Endothelial cell (in vitro differentiated cells): ENCODE data around the gene SLC44A5. TPM values are rescaled to one million over a fixed set of nuclear protein-coding genes. Genes with fewer than 3 reads are reported as not detected.

ENCODE experiments used
- DNase-seq: peaks from one replicate; pipeline ENCODE4 v3.0.0; 2021; ENCODE audit warnings: low spot score
- H3K27ac Mint-ChIP-seq: one replicate; pipeline ENCODE4 v1.8.0; 2021; ENCODE audit warnings: mixed read lengths, inconsistent platforms; ENCODE audit not compliant: unreplicated experiment
- H3K27me3 Mint-ChIP-seq: one replicate; pipeline ENCODE4 v1.8.0; 2021; ENCODE audit warnings: mild to moderate bottlenecking, moderate library complexity, mixed read lengths, inconsistent platforms; ENCODE audit not compliant: unreplicated experiment
- H3K36me3 Mint-ChIP-seq: one replicate; pipeline ENCODE4 v1.8.0; 2021; ENCODE audit warnings: mild to moderate bottlenecking, low read depth, mixed read lengths, inconsistent platforms; ENCODE audit not compliant: unreplicated experiment
- H3K4me1 Mint-ChIP-seq: one replicate; pipeline ENCODE4 v1.8.0; 2021; ENCODE audit warnings: mild to moderate bottlenecking, mixed read lengths, inconsistent platforms; ENCODE audit not compliant: unreplicated experiment
- H3K4me3 Mint-ChIP-seq: one replicate; pipeline ENCODE4 v1.8.0; 2021; ENCODE audit warnings: mild to moderate bottlenecking, mixed read lengths, inconsistent platforms; ENCODE audit not compliant: unreplicated experiment
- H3K9me3 Mint-ChIP-seq: one replicate; pipeline ENCODE4 v1.8.0; 2021; ENCODE audit warnings: mixed read lengths, inconsistent platforms; ENCODE audit not compliant: unreplicated experiment
- CTCF ChIP-seq: fragments of 200-600 bp; sonication (generic); IDR thresholded peaks from one replicate; pipeline ENCODE4 v1.5.0; 2021; ENCODE audit warnings: antibody characterized with exemption; ENCODE audit not compliant: unreplicated experiment
- total RNA-seq: library from RNA; stranded (reverse); fragmentation: NEBNext Ultra II Directional; extraction: Animal tissue kit (Norgen Biotek cat#: 25700); gene quantifications from one replicate; pipeline ENCODE4 v1.2.1, GENCODE V29; 2021; ENCODE audit not compliant: unreplicated experiment

SLC44A5 gene
- total RNA-seq, 1 donor from 2014 or later = 3.4 TPM

GRCh38 chr1:75528001-75528400 is 82.9 kb downstream of the SLC44A5 start:
- peaks cover 5% of the 10 kb centered on the region for H3K4me1 Mint-ChIP-seq

GRCh38 chr1:75522389-75522788 is 88.5 kb downstream of the SLC44A5 start:
- H3K36me3 Mint-ChIP-seq = no peaks in the 10 kb centered on the region
- H3K27ac Mint-ChIP-seq = no peak overlapping the region
- no peaks in the 10 kb centered on the region for H3K27me3 Mint-ChIP-seq
- TF ChIP-seq CTCF = no peak
- H3K4me1 Mint-ChIP-seq = peaks cover 12% of the 10 kb centered on the region
- no peaks in the 10 kb centered on the region for H3K9me3 Mint-ChIP-seq
- DNase-seq = no peak
- no peak overlapping the region for H3K4me3 Mint-ChIP-seq

More at GRCh38 chr1:75528001-75528400, 82.9 kb downstream of the SLC44A5 start:
- no peak for TF ChIP-seq CTCF
- Mint-ChIP-seq H3K9me3 (no peaks in the 10 kb centered on the region), H3K27me3 (no peaks in the 10 kb centered on the region), H3K36me3 (no peaks in the 10 kb centered on the region), H3K4me3 (no peak overlapping the region), H3K27ac (no peak overlapping the region)
- no peak for DNase-seq

- Mint-ChIP-seq H3K27me3 (no peaks in the 10 kb centered on the region), H3K27ac (no peak overlapping the region), H3K36me3 (no peaks in the 10 kb centered on the region), H3K9me3 (no peaks in the 10 kb centered on the region), H3K4me1 (peaks cover 12% of the 10 kb centered on the region), H3K4me3 (no peak overlapping the region)
- no peak for DNase-seq
- no peak for TF ChIP-seq CTCF
These were observed 89.3 kb downstream of the SLC44A5 start for GRCh38 chr1:75521658-75522057.

- Mint-ChIP-seq H3K9me3 (no peaks in the 10 kb centered on the region), H3K36me3 (no peaks in the 10 kb centered on the region), H3K4me3 (no peak overlapping the region), H3K4me1 (peaks cover 12% of the 10 kb centered on the region), H3K27ac (no peak overlapping the region), H3K27me3 (no peaks in the 10 kb centered on the region)
- no peak for TF ChIP-seq CTCF
- no peak for DNase-seq
These were observed 89.9 kb downstream of the SLC44A5 start for GRCh38 chr1:75520862-75521475.

- Mint-ChIP-seq H3K27me3 (no peaks in the 10 kb centered on the region), H3K27ac (no peak overlapping the region), H3K9me3 (no peaks in the 10 kb centered on the region), H3K36me3 (no peaks in the 10 kb centered on the region), H3K4me1 (peaks cover 12% of the 10 kb centered on the region), H3K4me3 (no peak overlapping the region)
- TF ChIP-seq CTCF = no peak
- no peak for DNase-seq
These were observed 91.1 kb downstream of the SLC44A5 start for GRCh38 chr1:75519651-75520427.
